Activated CD8-positive, alpha-beta memory T cell treated with anti-CD3 and anti-CD28 coated beads, Interleukin-2, amount 50 U/mL, for 1 hour (primary cell): ENCODE measurements around the gene NR1H4.
"Not testable (repeated sequence)": the region's sequence is repeated elsewhere in the genome, so short reads cannot be mapped to it uniquely, and the experiment has no call there.

Experiments used
- DNase-seq: peaks from one replicate; pipeline ENCODE4 v3.0.0-alpha.2; 2020; ENCODE audit errors: extremely low read depth

The NR1H4 gene

DNA sequence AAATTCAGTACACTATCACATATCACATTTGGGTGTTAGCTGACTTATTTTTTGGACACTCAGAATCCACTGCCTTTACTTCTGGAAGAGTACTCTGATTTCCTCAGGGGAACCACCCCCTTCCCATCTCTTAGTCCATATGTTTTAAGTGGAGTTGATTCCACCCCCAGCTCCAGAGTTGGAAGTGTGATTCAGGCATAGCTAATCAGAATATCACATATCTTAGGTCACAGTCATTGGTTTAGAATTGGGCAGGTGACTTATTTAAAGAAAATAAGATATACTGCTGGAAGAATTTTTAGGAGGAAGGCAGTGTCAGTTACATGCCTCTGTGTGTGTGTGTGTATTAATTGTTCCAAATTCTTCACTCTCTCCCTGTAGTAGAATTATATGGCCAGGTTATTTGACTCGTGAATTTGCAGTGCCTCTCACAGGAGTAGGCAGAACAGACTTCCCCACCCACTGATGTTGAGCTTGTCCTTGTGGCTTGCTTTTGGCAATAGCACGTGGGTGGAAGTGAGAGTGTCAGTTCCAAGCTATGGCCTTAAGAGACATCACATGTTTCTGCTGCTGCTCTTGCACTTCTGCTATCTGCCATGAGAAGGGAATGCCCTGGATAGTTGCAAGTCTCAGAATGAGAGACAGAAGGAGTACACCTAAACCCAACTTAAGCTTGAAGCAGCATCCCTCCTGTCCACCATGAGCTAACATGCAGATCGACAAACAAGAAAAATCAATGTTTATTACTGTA is 93.4 kb downstream of the NR1H4 start:
- no peak for DNase-seq

DNA sequence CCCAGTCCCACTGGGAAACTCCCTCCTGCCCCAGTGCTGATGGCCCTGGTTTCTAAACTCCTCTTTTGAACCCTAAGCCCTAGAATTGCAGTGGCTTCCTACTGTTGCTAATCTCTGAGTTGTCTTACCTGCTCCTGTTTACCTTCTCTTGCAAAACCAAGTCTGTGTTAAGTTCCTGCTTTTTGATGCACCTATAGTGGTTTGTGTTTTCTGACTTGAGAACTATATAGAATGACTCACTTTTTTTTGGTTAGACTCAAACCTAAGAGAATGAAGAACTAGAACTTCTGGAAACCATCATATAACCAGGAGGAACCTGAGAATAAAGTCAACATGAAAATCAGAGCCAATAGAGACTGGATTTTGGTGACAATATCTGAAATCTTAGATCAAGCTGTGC is 94.3 kb downstream of the NR1H4 start:
- DNase-seq: no peak

DNA sequence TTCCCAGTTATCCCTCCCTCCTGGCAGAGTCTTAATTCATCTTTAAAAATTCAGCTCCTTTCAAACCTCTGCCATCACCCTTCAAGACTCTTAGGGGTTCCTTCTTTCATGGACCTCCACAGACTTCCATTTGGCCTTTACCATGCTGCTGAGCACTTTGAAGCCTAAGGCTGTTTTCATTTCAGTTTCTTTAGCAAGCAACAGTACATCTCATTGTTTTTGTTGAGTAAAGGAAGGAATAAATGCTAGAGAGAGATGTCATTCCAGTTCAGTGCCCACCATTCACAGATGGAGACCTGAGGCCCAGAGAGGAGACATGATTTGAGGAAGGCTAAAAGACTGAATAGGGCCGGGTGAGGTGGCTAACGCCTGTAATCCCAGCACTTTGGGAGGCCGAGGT is 98.5 kb downstream of the NR1H4 start:
- no peak for DNase-seq

DNA sequence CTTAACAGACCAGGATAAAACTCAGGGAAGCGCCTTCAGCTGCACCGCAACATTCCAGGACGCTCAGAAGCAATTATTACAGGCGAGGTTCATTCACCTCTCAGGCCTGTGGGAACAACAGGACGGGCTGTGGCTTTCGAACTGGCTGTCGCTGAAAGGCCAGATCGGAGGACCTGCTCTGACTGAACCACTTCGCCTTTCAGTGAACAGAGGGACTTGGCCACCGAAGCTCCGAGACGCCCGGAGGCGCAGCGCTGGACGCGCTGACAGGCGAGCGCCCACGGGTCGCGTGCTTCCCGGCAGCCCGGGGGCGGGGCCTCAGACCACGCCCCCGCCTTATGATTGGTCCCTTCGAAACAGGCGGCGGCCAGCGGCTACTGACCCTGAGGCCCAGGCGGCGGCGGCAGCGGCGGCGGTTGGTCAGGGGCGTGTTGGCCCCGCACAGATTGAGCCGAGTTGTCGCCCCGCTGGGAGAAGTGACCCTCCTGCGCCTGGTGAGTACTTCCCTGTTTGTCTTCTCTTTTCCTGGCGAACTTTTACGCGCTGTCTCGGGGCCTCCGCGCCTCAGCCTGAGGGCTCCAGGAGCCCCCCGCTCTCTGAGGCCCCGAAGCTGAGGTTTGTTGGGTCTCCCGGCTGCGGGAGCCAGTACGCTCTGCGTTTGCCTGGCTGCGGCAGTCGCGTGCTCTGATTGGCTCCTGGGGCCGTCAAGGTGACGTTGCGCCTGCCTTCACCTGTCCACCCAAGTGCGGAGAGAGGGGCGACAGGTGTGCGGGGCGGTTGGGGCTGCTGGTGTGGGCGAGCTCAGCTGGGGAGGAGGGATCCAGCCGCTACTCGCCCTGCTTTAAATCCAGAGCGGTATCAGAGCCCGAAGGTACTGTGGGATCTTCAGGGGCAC is 99.9 kb downstream of the NR1H4 start, which contains the start of gene GAS2L3:
TSS of gene GAS2L3 (plus strand) at position 393 of the 895 bp plus-strand sequence. CDS start 21,221 bp downstream, outside the sequence.
- no peak for DNase-seq

- no peak for DNase-seq
Observed at GRCh38 chr12:100574187-100575074, 100.8 kb downstream of the NR1H4 start.

DNA sequence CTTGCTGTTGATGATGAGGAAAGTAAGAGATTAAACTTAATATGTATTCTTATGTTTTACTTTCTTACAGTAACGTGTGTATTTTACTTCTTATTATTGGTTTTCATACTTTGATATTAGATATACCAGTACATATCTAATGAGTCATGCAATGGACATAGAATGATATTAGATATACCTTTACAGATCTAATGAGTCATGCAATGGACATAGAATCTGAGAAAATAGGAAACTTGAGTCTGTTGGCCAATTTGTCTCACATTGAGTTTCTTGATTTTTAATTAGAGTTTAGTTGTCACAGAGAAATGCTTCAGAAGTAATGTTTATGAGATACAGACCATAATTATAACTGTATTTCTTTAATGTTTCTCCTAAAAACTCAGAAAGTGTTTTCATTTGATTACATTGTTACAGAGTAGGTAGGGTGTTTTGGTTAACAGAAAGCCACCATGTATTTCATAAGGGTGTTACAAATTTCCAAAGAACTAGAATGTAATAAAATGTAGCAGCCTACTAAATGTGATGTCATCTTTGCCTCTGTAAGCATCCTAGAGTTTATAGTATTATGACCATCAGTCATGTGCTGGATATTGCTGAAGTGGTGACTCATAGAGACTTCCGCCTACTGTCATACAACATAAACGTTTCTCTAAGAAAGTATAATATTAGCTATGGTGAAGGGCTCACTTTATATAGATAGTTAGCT is 102.8 kb downstream of the NR1H4 start:
- no peak for DNase-seq

- DNase-seq: no peak
Observed at GRCh38 chr12:100578923-100579322, 105.3 kb downstream of the NR1H4 start.

GRCh38 chr12:100579844-100580243 is 106.2 kb downstream of the NR1H4 start:
- no peak for DNase-seq

DNA sequence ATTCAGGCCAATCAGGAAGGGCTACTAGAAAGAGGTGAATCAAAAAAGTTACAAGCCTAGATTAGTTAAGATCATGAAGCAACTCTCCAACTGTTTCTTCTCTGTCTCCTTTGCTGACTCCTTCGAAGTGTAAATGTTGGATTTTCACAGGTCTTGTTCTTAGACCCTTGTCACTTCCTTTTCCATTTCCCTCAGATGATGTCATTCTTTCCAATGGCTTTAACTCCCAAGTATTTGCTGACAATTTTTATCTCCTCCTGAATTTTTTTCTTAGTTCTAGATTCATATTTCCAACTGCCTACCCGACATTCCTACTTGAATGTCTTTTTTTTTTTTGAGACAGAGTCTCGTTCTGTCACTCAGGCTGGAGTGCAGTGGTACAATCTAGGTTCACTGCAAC is 110.6 kb downstream of the NR1H4 start:
- no peak for DNase-seq

- DNase-seq: no peak
Observed at GRCh38 chr12:100591979-100592378, 118.3 kb downstream of the NR1H4 start.

GRCh38 chr12:100593490-100593889 is 119.8 kb downstream of the NR1H4 start:
- no peak for DNase-seq

- no peak for DNase-seq
Observed at GRCh38 chr12:100601626-100602025, 128.0 kb downstream of the NR1H4 start.

DNA sequence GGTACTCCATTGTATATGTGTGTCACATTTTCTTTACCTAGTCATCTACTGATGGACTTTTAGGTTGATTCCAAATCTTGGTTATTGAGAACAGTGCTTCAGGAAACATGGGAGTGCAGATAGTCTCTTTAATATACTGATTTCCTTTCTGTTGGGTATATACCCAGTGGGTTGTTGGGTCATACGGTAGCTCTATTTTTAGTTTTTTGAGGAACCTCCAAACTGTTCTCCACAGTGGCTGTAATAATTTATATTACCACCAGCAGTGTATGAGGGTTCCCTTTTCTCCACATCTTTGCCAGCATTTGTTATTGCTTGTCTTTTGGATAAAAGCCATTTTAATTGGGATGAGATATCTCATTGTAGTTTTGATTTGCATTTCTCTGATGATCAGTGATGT is 129.3 kb downstream of the NR1H4 start:
- not testable (repeated sequence) for DNase-seq

DNA sequence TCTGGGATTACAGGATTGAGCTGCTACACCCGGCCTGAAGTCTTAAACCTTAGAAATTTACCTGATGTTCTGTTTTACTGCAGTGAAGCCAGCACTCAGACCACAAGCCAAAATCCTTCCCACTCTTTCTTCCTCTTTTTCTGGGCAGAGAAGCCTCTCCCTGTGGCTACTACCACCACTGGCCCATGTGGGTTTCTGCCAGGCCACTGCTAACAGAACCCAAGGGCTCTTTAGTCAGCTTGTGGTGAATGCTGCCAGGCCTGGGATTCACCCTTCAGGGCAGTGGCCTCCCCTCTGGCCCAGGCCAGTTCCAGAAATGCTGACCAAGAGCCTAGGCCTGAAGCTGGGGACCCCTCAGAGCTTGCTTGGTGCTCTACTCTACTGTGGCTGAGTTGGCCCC is 135.1 kb downstream of the NR1H4 start:
- DNase-seq: no peak

DNA sequence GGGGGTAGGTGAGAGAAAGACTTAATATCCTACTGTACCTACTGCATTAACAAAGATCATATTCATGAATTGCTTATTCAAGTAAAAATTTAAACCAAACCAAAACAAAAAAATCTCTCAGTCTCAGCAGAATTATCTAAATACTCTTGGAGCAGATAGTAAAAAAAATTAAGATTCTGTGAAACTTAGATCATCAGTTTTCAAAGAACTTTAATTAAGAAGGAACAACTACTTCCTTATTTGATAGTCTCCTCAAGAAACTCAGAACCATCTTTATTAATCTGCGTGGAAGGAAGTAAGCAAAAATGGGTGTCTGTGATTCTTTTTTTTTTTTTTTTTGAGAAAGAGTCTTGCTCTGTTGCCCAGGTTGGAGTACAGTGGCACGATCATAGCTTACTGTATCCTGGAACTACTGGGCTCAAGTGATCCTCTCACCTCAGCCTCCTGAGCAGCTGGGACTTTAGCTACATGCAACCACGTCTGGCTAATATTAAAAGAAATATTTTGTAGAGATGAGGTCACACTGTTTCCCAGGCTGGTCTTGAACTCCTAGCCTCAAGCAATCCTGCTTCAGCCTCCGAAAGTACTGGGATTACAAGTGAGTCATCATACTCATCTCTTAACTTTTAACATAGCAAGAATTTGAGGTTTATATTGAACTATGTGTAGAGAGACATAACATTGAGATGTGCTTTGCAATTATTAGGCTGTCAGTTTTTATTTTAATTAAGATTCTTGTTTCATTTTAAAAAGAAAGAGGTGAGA is 137.2 kb downstream of the NR1H4 start:
- DNase-seq: no peak

DNA sequence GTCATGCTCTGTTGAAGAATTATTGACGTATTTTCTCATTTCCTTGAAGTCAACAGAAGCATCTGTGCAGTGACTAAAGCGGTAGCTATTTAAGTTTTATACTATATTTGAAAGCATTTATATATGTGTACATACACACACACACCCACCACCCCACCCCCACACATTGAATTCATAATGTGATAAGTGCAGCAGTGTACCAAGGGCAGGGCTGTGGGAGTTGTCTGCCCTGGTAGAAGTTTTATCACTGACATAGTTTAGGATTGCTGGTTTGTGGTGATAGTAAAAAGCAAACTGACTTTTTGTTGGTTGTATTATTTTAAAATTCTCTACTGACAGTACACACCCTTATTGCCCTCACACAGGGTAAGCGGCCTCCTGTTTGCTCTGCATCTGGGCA is 138.9 kb downstream of the NR1H4 start:
- DNase-seq: no peak
